Breast epithelium (tissue), 4 donors: ENCODE results near the gene RASSF1. TPM values are rescaled to one million over a fixed set of nuclear protein-coding genes. Genes with fewer than 3 reads are reported as not detected.

Experiments
- DNase-seq, 2 donors: peaks; one replicate each; pipeline ENCODE4 v3.0.0-alpha.2; 2019; ENCODE audit warnings: low spot score in 2 of 2
- H3K27ac ChIP-seq, 2 donors: fragments of 200-600 bp; sonication (generic) in 1 of 2; one replicate each; pipeline ENCODE4 v1.5.1; 2016 to 2019; ENCODE audit warnings: mild to moderate bottlenecking in 1 of 2
- H3K27me3 ChIP-seq, 2 donors: fragments of 200-600 bp; sonication (generic) in 1 of 2; one replicate each; pipeline versions ENCODE4 v1.5.1 to v1.6.0; 2017 to 2019; ENCODE audit warnings: control low read depth in 1 of 2, mild to moderate bottlenecking in 1 of 2
- H3K36me3 ChIP-seq: fragments of 200-600 bp; one replicate; pipeline ENCODE4 v1.5.1; 2019
- H3K4me1 ChIP-seq, 2 donors: fragments of 200-600 bp; sonication (generic); one replicate each; pipeline ENCODE4 v1.5.1; 2016 to 2019; ENCODE audit warnings: control low read depth in 1 of 2
- H3K4me3 ChIP-seq, 3 donors: fragments of 200-600 bp; sonication (generic); 1 replicate in 2 of 3; 2 replicates in 1 of 3; pipeline ENCODE4 v1.5.1; 2016 to 2019; ENCODE audit warnings: mild to moderate bottlenecking in 3 of 3, moderate library complexity in 2 of 3
- H3K9me3 ChIP-seq, 2 donors: fragments of 200-600 bp; sonication (generic) in 1 of 2; one replicate each; pipeline ENCODE4 v1.5.1; 2016 to 2019; ENCODE audit warnings: control low read depth in 1 of 2
- CTCF ChIP-seq, 3 donors: fragments of 450-650 bp; IDR thresholded peaks; one replicate each; pipeline ENCODE4 v1.5.1; 2016 to 2017; ENCODE audit warnings: antibody characterized with exemption in 3 of 3, mild to moderate bottlenecking in 3 of 3, moderate library complexity in 3 of 3
- POLR2A ChIP-seq: fragments of 450-650 bp; IDR thresholded peaks from one replicate; pipeline ENCODE4 v1.6.1; 2016; ENCODE audit warnings: antibody characterized with exemption, mild to moderate bottlenecking, moderate library complexity
- POLR2AphosphoS5 ChIP-seq, 3 donors: sonication (generic); formaldehyde crosslinking; IDR thresholded peaks; one replicate each; pipeline ENCODE4 v1.6.1; 2017; ENCODE audit warnings: antibody characterized with exemption in 3 of 3
- intact Hi-C: fragments of 100-400 bp; cut with DNase I; formaldehyde crosslinking; loops from one replicate; pipeline ENCODE4 v1.15.1; 2023; ENCODE audit warnings: low total_unique reads
- total RNA-seq, 3 donors: library from RNA; depleted of rRNA; stranded (reverse); fragments of >200 nt; gene quantifications; one replicate each; pipeline ENCODE4 v1.1.0, GENCODE V29; 2016

The RASSF1 gene
- total RNA-seq, 3 donors from 2014 or later: 42.7 to 63.6 (median 49.8) TPM

- DNase-seq: no peak
- TF ChIP-seq CTCF (IDR thresholded peaks at IDR 0.05) (no peak), POLR2AphosphoS5 (IDR thresholded peaks at IDR 0.05) (peak in 1 of 3 donors; percentile 5), POLR2A (no peak)
- no peaks in the 10 kb centered on the region for H3K9me3 ChIP-seq
- H3K4me3 ChIP-seq: peak overlapping the region; percentile 54 to 85 (median 79)
- intact Hi-C loops: no loop called here
- H3K27ac ChIP-seq: peak overlapping the region; percentile 31 to 93
- H3K27me3 ChIP-seq: no peaks in the 10 kb centered on the region
- H3K4me1 ChIP-seq: peaks cover 12 to 34% of the 10 kb centered on the region in 2 donors
- H3K36me3 ChIP-seq: no peaks in the 10 kb centered on the region
Measured at GRCh38 chr3:50323092-50323600, 17.5 kb downstream of the RASSF1 start.

- intact Hi-C loops: no loop called here
- Histone ChIP-seq H3K4me1 (peaks cover 18 to 38% of the 10 kb centered on the region in 2 donors), H3K4me3 (peak within 1 kb of the TSS; percentile 54 to 85 (median 79)), H3K27me3 (no peaks in the 10 kb centered on the region), H3K36me3 (no peaks in the 10 kb centered on the region), H3K27ac (peak within 1 kb of the TSS; percentile 93 to 94), H3K9me3 (no peaks in the 10 kb centered on the region)
- TF ChIP-seq CTCF (IDR thresholded peaks at IDR 0.05): no peak
- peak in 2 of 3 donors; percentile 53 to 77 for TF ChIP-seq POLR2AphosphoS5 (IDR thresholded peaks at IDR 0.05)
- DNase-seq: no peak
Measured at GRCh38 chr3:50322386-50323091, 18.1 kb downstream of the RASSF1 start, which contains the start of gene HYAL2. HYAL2 (minus strand) TSS chr3:50322745; CDS start chr3:50320489, 2,256 bp downstream.

- DNase-seq: no peak
- H3K9me3 ChIP-seq: no peaks in the 10 kb centered on the region
- intact Hi-C loops: no loop called here
- H3K27ac ChIP-seq: peak overlapping the region; percentile 93 to 94
- H3K36me3 ChIP-seq: no peaks in the 10 kb centered on the region
- no peaks in the 10 kb centered on the region for H3K27me3 ChIP-seq
- H3K4me1 ChIP-seq: peaks cover 18 to 38% of the 10 kb centered on the region in 2 donors
- TF ChIP-seq CTCF (IDR thresholded peaks at IDR 0.05) (no peak), POLR2A (no peak), POLR2AphosphoS5 (IDR thresholded peaks at IDR 0.05) (no peak)
- H3K4me3 ChIP-seq: peak overlapping the region; percentile 54 to 85 (median 79)
Measured at GRCh38 chr3:50322115-50322385, 18.6 kb downstream of the RASSF1 start.

GRCh38 chr3:50321336-50322114 is 19.1 kb downstream of the RASSF1 start:
- H3K36me3 ChIP-seq: no peaks in the 10 kb centered on the region
- TF ChIP-seq POLR2A (no peak), CTCF (IDR thresholded peaks at IDR 0.05) (peak in 2 of 3 donors; percentile 45 to 47), POLR2AphosphoS5 (IDR thresholded peaks at IDR 0.05) (peak; percentile 23 to 52 (median 30))
- H3K9me3 ChIP-seq: no peaks in the 10 kb centered on the region
- no peaks in the 10 kb centered on the region for H3K27me3 ChIP-seq
- peak; percentile 86 to 87 for DNase-seq
- peaks cover 18 to 41% of the 10 kb centered on the region in 2 donors for H3K4me1 ChIP-seq
- peak overlapping the region; percentile 93 to 94 for H3K27ac ChIP-seq
- intact Hi-C loops: no loop called here
- peak overlapping the region; percentile 54 to 85 (median 79) for H3K4me3 ChIP-seq
